RPMI7951 (cell line): ENCODE results near the gene TMOD1. TPM values are rescaled to one million over a fixed set of nuclear protein-coding genes. Genes with fewer than 3 reads are reported as not detected.
A peak's percentile ranks its signal among the peaks of the same experiment; 100 is the strongest.

Source experiments
- DNase-seq: peaks from one replicate; pipeline ENCODE4 v3.0.0-alpha.2; 2012; ENCODE audit warnings: low read depth
- total RNA-seq: library from RNA; depleted of rRNA; stranded (reverse); fragments of >200 nt; shearing (Covaris generic); gene quantifications from 2 replicates; pipeline ENCODE4 v1.2.3, GENCODE V29; 2014

Gene TMOD1
- total RNA-seq, 1 experiment from 2014 or later = 1.3 TPM

DNA sequence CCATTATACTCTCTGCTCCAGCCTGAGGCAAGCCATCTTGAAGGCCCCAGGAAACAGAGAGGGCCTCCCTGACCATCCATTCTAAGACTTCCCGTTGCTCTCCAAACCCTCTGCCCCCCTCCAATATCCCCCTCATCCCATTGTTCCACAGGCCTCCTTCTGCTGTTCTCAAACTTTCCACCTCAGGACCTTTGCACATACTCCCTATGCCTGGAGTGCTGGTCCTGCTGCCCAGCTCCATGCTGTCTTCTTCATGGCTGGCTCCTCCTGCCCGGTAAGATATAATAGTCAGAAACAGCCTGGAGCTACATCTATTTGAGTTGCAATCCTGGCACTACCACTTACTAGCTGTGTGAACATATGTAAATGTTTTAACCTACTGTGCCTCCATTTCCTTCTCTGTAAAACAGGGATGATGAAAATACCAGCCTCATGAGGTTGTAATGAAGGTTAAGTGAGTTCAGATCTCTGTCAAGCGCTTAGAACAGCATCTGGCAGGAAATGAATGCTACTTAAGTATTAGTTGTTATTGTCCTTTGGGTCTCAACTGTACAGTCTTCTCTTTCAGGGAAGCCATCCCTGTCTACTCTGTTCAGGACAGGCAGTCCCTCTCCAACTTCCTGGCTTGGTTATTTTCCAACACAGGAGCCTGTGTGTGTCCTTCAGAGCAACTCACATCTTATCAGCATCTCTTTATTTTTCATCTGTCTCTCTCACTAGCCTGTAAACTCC, 45.8 kb downstream of the TMOD1 start:
- no peak for DNase-seq

DNA sequence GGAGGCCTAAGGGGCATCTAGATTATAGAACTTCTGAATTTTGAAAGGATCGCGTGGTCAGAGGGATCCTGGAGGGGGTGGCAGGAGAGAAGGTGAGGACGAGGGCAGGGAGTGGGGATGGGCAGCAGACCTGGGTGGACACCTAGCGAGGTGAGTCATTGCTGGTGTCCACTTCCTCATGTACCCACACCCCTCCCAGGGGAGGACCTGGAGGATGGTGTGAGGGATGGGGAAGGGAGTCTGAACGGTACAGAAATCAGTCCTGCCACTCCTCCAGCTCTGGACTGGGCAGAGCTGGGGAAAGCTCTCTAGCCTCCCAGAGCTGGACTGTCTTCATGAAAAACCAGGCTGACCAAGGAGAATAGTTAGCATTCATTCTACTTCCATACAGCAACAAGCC, 46.9 kb downstream of the TMOD1 start:
- DNase-seq = no peak

DNA sequence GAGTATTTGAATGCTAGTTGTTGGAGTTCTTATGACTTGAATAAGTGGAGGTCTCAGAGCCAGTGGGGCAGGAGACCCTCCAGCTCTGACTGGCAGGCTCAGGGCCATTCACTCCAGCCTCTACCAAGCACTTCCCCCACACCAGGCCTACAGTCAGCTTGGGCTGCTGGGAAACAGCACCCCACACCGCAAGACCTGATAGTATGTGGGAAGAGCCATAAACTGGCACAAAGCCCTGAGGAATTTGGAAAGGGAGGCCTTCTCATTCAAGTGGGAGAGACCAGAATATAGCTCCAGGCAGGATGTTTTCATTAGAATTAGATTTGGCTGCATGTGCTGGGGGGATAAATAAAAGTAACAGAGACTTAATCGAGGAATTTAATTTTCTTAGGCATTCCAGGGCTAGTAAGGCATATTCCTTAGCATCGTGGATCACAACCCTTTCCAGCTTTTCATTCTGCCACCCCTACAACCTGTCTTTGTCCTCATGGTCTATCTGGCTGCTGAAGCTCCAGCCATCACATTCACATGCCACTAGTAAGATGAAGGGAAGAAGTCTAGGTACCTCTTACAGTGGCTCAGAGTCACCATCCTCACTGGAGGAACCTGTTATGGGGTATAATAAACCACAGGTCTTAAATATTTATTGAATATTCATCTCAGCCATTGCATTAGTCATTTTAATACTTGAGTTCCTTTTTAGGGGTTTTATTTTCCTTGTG, 47.5 kb downstream of the TMOD1 start:
- no peak for DNase-seq

DNA sequence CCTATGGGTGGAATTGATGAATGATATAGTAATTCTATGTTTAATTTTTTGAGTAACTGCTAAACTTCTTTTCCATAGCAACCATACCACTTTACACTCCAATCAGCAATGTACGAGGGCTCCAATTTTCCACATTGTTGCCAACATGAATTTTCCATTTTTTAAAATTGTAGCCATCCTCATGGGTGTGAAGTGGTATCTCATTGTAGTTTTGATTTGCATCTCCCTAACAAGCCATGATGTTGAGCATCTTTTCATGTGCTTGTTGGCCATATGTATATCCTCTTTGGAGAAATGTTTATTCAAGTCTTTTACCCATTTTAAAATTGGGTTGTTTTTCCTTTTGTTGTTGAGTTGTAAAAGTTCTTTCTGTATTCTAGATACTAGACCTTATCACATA, 48.9 kb downstream of the TMOD1 start:
- DNase-seq = no peak

DNA sequence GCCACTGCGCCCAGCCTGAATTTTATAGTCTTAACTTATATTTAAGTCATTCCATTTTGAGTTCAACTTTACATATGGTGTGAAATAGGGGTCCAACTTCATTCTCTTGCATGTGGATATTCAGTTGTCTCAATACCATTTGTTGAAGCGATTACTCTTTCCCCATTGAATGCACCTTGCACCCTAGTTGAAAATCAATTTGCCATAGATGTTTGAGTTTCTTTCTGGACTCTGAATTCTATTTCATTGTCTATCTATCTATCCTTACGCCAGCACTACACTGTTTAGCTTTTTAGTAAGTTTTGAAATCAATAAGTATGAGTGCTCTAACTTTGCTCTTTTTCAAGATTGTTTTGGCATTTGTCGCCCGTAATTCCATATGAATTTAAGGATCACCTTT, 49.8 kb downstream of the TMOD1 start:
- no peak for DNase-seq

DNA sequence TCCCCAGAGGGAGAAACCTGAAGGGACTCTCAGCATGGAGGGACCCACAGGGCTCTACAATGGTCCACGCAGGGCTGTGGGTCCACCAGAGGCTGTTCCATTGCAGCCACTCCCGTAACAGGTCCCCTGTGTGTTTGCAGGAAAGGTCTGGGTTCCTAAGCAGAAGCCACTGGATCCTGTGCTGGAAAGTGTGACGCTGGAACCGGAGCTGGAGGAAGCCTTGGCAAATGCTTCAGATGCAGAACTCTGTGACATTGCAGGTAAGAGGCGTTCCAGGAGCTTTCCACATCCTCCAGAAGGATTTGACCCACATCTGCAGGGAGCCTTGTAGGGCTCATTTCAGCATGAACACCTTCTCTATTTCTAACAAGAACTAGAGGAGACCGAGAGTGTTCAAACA, 51.7 kb downstream of the TMOD1 start:
- DNase-seq = no peak

DNA sequence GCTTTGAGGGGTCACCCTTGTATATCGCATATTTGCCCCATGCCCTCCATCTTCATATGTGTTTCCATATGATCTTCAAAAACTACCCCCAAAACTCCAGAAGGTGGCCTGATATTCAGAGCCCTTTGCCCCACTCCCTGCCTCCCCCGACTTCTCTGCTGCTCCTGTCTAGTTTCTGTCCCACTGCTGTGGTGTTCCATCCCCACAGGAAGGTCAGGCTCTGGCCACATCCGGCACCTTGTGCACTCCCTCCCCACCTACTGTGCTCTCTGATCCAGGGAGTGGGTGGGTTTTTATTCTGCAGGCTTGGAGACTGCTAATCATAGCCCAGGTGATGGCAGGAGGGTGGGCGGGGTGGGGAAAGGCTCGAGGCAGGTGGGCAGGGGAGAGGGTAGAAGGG, 52.4 kb downstream of the TMOD1 start:
- no peak for DNase-seq

DNA sequence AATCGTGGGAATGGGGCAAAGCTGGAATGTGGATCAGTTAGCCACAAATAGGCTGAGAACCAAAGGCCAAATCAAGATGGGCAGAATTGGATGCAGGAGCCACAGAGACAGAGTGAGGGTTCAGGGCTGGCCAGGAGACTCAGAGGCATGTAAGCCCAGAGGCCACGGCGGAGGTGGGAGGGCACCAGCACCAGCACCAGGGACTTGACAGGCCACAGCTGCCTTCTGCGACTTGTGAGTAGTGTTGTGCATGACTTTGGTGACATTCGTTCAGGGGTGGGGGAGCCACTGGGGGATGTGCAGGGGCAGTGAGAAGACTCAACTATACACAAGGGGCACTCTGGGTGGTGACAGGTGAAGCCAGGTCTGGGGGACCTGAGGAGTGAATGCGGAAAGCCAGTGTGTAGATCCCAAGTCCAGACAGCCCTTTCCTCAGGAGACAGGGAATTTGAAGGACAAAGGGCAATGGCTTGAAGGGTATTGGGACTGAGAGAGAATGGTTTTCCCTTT, 53.2 kb downstream of the TMOD1 start:
- DNase-seq = no peak

DNA sequence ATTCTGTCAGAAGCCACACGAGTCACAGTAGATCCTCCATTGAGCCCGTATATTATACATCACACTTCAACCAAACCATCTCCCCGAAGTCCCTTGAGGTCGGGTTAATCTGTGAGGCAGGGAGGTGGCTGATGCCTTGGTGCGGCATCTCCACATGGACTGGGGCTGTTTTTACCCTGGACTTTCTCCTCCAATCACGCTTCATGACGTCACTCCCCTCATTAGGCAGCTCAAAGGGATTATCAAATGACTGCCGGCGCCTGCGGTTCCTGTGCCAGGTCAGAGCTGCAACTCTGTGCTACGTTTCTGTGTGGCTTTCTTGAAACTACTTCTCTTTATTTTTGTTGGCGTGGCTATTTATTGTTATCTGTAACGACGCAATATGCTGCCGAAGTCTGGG, 53.7 kb downstream of the TMOD1 start:
- DNase-seq = no peak

DNA sequence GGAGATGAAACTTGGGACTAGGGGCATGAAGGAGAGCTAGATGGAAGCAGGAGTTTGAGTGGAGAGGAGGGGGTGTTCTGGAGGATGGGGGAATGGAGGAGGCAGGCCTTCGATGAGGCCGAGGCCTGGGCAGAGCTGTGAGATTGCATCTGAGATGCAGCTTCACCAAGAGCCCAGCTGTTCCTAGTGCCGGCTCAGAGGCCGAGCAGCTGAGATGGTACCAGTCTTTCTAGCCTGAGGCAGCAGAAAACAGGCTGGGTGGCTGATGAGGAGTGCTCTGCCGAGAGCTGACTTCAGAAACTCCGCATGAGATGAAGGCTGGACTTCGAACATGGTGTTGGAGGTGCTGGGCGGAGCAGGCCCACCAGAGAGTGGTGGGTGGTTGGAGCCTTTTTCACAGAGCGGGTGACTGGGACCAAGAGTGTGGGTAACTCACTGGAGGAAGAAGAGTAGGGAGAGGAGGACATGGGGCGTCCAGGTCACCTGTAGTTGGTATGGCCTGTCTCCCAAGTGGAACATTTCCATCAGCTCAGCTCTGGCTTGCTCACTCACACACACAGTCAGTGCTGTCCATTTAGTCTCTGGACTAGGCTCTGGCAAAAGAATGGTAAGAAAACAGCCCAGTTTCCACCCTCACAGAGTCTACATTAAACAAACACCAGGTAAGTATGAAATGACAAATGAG, 54.7 kb downstream of the TMOD1 start:
- DNase-seq = no peak

DNA sequence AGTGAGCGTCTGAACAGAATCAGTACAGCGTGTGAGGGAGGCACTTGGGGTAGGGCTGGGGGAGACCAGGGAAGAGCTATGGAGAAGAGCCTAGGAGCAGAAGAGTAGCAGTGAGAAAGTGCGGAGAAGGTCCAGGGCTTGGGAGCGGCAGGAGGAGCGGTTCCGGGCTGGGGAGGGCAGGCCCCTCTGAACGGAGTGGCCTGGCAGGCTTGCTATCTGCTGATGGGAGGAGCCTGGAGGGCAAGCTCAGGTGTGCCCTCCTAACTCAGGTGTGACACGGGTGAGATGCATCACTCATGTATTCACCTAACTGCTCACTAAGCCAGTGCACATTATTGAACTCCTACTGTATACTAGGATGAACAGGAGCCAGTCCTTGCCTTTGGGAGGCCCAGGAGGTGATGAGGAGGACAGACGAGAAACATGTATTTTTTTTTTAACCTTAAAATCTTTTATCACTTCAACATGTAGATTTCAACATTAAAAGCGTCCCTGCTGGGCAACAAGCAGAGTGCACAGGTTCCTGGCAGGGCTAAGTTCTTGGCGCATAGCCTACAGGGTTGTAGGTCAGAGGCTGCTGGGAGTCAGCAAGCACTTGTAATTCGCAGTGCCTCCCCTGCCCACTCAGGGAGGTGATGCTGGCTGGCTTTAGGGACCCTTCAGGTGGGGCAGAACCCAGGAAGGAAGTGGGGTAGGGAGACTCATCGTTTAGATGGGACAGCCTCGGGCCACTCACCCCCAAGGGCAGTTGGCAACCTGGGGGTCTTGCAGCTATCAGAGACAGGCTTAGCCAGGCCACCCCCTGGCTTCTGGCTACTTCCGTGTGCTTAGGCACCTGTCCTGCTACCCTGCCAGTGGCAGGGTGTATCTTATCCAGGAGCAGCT, 55.5 kb downstream of the TMOD1 start:
- no peak for DNase-seq

DNA sequence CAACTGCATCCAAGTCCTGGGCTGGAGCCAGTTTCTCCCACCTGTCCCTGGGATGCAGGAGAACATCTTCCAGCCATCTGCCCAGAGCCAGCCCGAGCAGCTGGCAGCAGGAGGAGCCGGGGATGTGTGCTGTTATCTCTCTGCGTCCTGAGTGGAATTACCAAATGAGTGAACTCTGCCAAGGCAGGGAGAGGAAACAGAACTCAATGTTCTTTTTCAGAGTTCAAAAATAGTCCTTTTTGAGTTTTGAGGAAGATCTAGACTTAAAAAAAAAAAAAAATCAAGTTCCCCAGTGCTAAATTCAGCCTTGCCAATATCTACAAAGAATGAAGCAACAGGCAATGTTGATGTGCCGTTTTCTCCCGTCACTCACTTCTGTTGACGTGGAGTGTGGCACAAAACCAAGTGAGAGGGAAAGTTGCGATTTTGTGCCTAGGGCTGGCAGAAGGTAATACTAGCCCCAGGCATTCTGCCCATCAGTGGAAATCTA, 56.2 kb downstream of the TMOD1 start:
- no peak for DNase-seq

DNA sequence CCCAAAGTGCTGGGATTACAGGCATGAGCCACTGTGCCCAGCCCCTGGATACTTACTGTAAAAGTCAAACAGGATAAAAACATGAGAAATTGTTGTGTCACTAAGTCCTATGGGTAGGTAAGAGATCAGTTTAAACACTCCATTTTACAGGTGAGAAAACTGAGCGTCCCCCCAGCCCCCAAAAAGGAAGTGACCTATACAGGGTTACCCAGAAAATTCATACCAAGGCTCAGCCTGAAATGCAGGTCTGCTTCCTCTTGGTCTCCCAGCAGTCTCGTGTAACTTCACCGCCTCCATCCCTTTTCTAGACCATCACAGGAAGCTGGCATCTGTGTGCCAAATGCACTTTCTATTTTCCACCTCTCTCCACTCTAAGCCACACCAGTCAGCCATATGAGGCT, 57.2 kb downstream of the TMOD1 start:
- no peak for DNase-seq

DNA sequence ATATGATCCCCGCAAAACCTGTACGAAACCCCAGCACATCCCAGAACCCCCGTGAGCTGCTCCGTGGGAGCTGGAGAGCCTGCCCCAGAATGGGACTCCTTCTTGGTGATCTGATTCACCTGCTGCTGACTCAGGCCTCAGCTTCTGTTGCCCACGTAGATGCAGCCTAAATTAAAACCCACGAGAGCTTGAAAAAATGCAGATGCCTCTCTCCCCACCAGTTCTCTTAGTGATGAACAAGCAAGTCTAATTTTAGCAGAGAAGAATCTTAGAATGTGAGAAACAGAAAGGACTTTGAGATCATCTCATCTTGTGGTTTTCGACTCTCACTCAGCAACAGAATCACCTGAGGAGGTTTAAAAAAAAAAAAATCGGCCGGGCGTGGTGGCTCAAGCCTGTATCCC, 57.6 kb downstream of the TMOD1 start:
- DNase-seq = no peak

DNA sequence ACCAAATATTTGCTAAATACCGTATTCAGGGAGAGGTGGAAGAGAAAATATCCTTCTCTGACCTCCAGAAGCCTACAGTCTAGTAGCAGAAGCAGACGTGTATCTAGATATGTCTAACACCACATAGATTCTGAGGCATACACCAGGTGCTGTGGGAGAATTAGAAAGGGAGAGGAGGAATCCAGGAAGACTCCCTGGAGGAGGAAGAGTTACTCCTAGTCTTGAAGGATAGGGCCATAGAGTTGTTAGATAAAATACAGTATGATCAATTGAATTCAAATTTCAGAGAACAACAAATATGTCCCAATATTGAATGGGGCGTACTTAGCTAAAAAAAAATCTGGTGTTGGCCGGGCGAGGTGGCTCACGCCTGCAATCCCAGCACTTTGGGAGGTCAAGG, 58.7 kb downstream of the TMOD1 start:
- no peak for DNase-seq

DNA sequence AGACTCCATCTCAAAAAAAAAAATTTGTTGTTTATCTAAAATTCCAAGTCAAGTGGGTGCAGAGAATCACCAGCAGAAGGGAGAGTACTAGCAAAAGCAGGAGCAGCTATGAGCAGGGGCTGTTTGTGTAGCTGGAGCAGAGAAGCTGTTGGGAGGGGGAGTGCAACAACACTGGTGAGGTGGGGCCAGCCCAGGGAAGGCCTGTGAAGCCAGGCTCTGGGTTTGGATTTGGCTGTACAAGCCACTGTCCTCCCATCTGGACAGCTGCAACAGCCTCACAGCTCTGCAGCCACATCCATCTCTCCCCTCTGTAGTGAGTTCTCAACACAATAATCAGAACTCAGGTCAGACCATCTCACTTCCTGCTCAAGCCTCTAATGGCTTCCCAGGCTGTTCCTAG, 59.4 kb downstream of the TMOD1 start:
- DNase-seq = no peak

DNA sequence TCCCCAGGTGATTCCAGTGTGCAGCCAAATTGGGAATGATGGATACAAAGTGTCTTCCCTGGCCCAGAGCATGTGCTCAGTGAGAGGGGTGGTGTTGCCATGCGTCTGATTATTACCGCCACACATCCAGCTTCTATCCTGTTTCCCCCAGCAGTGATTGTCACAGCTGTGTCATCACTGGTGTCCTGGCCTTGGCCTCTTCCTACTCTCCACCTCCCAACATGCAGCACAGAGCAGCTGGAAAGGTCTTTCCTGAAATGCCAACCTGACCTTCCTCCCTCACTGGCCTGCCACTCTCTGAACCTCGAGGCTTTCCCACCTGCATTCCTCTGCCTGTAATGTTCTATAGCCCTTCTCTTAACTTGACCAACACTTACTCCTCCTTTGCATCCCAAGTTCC, 60.0 kb downstream of the TMOD1 start:
- DNase-seq = no peak

DNA sequence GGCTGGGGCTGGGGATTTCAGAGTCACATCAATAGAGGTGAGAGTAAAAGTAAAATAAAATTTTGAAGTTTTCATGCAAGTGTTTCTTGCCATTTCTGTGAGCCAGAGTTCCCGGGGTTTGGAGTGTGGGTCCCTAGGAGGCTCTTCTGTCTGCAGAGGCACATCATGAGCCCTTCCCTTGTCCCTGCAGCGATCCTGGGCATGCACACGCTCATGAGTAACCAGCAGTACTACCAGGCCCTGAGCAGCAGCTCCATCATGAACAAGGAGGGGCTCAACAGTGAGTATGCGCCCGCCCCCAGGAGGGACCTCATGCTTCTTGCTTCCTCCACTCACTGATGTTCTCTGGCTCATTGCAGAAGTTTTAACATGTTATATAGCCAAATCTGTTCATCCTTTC, 61.1 kb downstream of the TMOD1 start:
- DNase-seq = no peak

DNA sequence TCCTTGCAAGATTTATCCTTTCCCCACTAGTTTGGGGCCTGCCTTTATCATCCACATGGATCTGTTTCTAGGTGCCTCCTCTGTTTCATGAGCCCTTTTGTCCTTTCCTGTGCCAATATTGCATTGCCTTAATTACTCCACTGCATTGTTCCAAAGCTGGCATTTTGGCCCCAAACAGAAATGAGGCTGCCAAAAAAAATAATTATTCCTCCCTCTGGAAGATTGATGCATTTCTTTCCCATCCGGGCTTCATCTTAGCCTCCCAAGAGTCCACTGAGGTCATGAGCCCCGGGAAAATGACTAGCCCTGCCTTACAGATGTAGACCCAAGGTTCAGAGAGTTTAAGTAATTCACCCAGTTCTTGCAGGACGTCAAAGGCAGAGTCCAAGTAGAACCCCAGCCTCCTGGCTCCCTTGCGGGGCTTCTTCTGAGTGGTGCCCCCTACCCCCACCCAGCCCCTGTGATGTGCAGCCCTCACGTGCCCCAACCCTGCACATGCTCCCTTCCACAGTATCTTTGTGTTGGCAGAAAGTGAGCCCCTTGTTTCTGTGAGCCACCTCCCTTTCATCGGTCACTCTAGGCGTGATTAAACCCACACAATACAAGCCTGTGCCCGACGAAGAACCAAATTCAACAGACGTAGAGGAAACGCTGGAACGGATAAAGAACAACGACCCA, 62.1 kb downstream of the TMOD1 start:
- peak; percentile 40 for DNase-seq

DNA sequence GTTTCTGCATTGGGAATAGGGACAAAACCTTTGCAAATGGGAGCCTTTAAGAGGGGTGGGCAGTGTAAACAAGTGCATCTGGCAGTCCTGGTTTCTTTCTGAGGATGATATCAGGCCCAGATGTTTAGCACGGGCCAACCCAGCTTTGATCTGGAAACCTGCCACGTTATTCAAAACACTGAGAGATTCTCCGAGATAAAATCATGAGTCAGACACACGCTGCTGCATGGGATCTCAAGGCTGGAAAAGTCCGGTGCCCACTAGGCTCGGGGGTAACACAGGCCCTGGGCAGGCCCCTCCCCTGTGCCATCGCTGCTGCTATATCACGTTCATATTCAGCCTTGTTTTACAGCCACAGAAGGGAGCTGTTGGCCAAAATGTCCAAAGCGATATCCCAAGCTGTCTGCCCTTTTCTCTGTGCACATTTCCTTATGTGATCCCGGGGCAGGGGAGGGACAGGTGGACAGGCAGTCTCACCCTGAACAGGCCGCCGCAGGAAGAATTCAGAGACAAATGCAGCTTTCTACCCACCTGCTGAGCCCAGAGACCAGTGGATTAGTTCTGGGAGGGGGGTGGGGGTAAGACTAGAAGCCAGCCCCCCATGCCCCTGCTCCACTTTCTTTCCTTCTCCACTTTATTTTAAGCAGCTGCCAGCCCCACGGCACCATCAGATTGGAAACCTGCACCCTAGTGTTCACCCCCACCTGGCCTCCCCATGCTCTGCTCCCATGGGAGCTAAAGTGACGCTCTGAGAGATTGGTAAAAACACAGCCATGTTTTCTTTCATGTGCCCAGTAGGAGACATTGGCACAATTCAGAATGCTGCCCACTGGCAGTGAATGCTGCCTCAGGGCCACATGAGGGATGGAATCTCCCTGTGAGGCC, 63.1 kb downstream of the TMOD1 start:
- DNase-seq = peak; percentile 93
